HG03460 (cell line): ENCODE results near the gene RNGTT.

Experiments
- ATAC-seq: cut with Tn5 transposase; IDR thresholded peaks from one replicate; pipeline ENCODE4 v1.9.1; 2021; ENCODE audit not compliant: unreplicated experiment

RNGTT gene

DNA sequence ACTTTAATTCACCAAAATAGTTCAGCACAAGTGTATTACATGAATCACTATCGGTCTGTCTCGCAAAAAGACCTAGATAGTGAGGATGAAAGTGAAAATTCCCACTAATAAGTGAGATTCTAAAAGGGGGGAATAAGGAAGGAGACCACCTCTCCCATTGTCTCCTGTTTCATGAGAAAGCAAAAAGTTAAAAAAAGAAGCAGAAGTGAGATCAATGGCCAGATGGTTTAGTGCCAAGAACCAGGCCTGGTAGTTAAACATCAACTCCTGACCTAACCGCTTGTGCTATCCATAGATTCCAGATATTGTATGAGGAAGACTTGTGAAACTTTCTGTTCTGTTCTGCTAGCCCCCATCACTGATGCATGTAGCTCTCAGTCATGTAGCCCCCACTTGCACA lies 293.0 kb downstream of the RNGTT start:
- no peak for ATAC-seq

DNA sequence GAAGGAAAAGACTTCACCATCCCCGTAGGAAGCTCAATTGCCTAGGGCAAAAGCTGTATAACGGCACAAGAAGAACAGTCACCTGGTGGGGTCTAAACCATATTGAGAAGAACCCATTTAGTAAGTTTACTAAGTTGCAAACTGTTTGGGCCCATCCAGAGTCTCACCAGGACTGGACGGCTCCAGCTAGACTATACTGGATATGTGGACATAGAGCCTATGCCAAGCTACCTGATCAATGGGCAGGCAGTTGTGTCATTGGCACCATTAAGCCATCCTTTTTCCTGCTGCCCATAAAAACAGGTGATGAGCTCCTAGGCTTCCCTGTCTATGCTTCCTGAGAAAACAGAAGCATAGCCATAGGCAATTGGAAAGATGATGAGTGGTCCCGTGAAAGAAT lies 293.9 kb downstream of the RNGTT start:
- no peak for ATAC-seq

DNA sequence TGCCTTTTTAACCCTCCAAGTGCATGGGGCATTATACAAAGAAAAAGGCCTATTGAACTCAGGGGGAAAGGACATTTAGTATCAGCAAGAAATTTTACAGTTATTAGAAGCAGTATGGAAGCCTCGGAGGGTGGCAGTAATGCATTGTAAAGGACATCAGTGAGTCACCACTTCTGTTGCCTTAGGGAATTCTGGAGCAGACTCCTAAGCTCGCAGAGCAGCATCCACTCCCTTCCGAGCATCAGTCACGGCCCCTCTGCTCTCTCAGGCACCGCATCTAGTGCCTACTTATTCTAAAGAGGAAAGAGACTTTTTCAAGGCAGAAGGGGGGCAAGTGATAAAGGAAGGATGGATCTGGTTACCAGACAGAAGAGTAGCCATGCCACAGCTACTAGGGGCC lies 296.5 kb downstream of the RNGTT start:
- ATAC-seq, result no peak

DNA sequence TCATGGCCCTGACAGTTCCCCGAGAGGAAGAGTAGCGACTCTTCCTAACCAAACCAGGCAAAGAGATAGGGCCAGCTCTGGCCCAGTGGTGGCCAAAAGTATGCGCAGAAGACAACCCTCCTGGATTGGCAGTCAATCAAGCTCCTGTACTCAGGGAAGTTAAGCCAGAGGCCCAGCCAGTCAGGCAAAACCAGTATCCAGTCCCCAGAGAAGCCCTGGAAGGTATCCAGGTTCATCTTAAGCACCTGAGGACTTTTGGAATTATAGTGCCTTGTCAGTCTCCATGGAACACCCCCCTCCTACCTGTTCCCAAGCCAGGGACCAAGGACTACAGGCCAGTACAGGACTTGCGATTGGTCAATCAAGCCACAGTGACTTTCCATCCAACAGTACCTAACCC lies 298.3 kb downstream of the RNGTT start:
- ATAC-seq, result no peak

DNA sequence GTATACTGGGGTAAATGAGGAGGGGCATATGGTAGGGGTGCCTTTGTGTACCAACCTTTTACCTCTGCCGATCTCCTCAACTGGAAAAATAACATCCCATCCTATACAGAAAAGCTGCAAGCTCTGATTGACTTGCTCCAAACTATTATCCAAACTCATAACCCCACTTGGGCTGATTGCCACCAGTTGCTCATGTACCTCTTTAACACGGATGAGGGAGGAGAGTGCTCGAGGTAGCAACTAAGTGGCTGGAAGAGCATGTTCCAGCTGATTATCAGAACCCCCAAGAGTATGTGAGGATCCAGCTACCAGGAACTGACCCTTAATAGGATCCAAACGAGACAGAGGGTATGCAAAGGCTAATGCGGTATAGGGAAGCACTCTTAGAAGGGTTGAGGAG lies 299.6 kb downstream of the RNGTT start:
- ATAC-seq, result no peak

DNA sequence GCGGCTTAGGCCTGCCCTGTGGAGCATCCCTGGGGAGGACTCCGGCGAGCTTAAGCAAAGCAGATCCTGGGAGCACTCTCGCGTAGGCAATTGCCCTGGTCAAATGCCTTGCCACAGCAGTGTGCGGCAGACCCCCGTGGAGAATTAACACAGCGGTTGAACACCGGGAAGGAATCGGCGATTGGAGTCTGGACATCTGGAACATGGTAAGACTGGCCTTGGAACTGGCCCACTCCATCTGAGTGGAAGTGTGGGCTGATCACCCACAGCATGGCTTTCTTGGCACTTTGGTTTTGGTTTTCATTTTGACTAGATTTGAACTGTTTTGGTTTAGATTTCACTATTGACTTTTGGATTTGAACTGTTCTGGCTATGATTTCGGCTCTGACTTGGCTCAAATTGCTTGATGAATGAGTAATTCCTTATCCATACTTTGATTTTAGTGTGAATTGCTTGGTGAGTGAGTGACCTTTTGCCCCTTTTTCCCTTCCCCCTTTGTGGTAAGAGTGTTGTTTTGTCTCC lies 300.7 kb downstream of the RNGTT start:
- ATAC-seq, result no peak

DNA sequence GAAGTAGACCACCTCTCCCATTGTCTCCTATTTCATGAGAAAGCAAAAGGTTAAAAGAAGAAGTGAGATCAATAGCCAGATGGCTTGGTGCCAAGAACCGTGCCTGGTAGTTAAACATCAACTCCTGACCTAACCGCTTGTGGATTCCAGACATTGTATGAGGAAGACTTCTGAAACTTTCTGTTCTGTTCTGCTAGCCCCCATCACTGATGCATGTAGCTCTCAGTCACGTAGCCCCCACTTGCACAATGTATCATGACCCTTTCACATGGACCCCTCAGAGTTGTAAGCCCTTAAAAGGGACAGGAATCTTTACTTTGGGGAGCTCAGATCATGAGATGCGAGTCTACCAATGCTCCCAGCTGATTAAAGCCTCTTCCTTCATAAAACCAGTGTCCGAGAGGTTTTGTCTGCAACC lies 301.2 kb downstream of the RNGTT start:
- peak; percentile 76 for ATAC-seq

DNA sequence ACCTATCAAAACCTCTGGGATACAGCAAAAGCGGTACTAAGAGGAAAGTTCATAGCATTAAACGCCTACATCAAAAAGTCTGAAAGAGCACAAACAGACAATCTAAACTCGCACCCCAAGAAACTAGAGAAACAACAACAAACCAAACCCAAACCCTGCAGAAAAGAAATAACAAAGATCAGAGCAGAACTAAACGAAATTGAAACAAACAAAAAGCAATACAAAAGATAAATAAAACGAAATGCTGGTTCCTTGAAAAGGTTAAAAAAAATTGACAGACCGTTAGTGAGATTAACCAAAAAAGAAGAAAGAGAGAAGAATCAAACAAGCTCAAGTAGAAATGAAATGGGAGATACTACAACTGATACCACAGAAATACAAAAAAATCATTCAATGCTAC lies 302.3 kb downstream of the RNGTT start:
- ATAC-seq, result no peak

DNA sequence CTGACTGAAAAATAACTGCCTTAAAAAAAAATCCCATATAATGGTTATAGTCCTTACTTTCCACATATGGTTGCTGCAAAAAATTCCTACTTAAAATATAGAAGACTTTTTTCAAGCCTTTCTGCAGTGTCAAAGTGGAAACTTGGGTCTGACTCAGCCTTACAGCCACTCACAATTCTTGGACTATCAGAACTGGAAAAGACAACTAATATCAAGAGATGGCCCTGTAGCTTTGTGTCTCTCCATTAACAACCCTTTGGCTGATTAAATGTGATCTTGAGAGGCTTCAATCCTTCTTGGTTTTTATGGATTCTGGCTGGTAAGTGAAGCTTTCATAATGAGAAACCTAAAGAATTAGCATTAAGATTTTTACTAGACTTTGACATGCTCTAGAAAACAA lies 307.8 kb downstream of the RNGTT start:
- no peak for ATAC-seq

DNA sequence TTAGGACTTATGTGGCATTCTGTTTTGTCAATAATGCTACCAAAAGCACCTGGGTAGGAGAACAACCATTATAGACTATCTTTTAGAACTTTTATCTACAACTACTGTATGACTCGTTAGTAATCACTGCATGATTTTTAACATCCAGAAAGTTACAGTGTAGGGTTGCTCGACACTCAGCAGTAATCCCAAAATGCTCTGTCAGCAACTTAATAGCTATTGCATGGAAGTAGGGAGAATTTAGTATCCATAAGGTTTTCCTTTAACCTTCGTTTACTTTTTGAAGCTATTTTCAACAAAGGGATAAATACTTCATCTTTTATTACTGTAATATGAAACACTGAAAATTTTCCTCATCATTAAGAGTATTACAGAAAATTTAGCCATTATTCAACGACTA lies 309.5 kb downstream of the RNGTT start:
- no peak for ATAC-seq

DNA sequence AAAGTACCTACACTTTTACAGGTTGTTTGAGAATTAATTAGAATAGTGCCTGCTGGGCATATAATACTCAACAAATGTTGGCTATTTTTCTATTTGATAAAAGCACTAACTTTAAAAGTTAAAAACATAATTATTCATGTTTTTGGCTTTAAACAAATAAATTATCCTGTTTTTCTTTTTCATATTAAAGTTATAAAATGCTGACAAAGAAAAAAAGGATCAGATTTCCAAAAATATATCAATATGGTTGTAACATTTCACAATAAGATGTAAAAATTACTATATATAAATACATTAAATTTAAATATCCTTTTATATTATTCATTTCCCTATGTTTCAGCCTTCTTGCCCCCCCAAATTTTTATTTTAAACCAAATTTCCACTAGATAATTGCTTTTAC lies 312.0 kb downstream of the RNGTT start:
- no peak for ATAC-seq

DNA sequence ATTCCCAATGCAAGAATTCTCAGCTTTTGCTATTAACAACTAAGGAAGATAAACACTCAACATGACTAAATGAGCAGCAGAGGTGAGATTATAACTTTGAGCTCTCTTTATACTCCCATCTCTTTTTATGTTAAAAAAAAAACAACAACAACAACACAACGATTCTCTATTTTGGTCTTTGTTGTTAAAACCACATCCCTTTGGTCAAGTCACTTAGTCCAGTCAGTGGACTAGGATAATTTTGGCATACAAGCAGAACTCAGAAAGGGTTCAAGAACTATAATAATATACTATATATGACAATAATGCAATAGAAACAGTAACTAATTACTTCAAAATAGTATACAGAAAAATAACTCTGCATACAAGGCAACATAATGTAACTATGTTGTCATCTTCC lies 312.4 kb downstream of the RNGTT start:
- ATAC-seq, result no peak

DNA sequence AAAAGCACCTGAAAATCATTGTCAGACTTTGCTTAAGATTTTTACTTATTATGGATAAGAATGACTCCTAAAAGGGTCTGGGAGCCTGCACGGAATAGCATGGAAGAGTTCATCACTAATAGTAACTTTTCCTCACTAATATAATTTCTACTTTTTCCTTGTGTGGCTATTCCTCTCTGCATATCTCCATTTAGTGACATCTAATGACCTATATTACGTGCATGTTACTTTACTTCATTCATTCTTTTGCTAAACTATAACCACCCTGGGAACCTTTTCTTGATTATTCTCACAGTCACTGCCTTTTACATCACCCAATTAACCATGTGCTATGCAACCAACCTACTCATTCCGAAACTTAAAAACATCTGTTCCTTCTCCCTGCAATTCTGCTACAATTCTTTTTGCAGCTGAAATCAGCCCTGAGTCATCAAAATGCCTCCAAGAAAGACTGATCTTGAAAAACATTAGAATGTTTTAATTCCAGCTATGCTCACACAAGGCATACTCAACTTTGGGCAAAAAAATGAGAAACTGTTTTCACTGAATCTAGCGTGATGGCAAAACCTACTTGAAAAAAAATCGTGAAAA lies 313.3 kb downstream of the RNGTT start:
- peak; percentile 98 for ATAC-seq

DNA sequence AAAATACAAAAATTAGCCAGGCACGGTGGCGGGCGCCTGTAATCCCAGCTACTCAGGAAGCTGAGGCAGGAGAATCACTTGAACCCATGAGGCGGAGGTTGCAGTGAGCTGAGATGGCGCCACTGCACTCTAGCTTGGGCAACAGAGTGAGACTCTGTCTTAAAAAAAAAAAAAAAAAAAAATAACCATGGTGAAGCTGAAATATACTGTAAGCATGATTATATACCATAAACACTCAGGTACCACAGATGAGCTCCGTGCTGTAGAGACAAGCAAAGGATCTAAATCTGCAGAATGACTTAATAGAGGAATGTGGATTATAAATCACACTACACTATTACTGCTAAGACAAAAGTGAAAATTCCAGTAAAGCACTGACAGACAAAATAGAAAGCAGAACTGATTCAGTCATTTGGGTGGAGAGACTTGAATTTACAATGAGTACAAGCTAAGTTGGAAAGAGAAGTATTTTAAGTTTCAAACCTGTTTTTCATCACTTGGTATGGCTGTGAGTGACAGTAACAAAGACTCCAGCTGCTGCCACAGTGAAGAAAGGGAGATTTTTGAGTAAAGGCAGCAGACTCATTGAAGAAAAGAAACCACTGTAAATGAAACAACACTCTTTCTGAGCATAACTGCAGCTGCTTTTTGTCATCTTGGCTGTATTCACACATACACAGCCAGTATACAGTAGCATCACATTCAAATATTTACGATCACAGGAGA lies 322.1 kb downstream of the RNGTT start:
- ATAC-seq, result peak; percentile 96

DNA sequence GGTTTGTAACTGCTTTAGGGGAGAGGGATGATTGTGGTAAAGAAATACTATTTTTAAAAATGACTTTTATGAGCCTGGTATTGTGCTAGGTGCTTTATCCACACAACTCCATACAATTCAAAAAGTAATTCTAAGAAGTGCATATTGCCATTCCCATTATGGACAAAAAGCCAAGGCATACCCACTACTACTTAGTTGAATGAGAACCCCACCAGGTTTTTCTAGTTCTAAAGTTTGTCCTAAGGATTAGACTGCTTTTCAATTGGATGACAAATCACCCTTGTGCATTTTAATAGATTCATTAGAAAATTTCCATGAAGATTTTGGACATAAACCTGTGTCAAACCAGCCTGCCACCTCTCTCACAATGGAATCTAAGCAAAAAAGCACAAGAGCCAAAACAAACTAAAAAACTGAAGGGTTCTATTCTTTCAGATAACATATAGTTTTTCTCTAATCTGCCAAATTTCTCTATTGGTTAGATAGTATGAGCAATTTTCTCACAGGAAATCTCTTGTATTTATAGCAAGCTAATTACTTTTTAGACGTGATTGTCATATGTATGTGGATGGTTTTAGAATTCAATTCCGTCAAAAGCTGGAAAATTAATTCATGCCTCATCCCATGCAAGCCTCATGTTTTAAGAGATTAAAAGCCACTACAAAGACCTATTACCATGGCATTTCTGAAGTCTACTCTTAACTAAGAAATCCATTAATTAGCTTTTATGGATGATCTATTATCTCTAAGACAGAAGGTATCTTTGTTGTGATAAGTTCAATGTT lies 325.5 kb downstream of the RNGTT start:
- no peak for ATAC-seq

DNA sequence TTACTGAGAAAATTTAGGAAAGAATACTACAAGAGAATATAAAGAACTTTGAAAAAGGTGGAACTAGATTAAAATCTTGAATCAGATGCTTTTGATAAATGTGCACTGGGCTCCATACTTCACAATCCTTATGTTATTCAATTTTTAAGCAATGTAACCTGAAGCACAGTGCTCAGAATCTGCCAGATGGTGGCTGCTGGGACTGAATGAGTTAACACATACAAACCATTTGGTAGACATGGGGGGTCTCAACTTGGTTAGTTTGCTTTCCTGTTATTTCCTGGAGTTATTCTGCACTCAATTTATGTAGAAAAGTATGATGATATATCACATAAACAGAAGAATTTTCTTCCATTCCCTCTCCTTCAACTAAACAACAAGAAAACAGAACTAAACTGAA lies 326.5 kb downstream of the RNGTT start:
- ATAC-seq, result no peak

DNA sequence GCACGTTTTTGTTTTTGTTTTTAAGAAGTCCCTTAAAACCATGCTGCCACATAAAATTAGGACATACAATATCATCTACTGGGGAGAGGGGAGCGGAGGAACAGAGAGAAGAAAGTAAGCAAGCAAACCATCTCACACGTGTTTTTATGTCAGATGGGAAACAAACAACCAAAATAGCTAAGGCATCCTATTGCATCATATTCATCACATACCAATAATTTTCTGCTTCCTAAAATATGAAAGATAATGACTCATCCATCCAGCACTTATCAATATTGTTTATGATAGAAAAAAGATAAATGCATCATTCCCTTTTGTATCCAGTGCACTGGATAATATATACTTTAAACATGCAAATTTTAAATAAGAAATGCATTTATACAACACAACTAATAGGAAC lies 329.6 kb downstream of the RNGTT start:
- no peak for ATAC-seq

DNA sequence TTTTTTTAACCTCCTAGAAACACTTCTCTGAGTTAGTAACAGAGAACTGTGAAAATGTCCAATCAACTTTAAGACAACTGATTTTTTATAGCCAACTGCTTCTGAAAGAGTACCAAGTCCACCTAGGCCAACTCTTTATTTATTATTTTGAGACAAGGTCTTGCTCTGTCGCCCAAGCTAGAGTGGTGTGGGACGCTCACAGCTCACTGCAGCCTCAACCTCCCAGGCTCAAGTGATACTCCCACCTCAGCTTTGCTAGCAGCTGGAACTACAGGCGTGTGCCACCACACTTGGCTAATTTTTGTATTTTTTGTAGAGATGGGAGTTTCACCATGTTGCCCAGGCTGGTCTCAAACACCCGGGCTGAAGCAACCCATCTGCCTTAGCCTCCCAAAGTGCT lies 331.6 kb downstream of the RNGTT start:
- no peak for ATAC-seq

DNA sequence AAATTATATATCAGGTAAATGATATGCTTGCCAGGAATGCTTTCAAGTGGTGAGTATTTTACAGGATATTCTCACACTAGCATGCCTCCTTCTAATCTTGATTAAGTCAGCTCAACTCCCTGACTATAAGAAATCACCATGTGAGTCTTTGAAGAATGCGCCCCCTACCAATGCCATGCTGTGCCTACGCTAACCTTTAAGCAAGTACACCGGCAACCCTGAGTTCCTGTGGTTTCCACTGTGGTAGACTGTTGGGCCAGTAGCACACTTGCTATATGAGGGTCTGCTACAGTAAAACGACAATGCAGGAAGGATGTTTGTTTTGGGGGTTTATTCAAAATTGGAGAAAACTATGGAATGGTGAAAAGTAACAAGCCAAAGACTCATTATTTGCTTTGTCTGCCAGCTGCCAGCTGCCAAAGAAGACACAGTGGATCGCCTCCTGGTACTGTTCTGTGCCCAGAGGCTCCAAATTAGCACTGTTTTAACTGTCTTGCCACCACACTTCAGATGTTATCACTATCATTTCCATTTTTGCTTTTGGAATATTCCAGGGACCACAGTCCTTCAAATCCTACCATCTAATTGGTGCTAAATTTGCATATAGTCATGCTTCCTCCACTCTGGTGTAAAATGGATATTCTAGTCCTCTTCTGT lies 333.5 kb downstream of the RNGTT start:
- ATAC-seq, result no peak

DNA sequence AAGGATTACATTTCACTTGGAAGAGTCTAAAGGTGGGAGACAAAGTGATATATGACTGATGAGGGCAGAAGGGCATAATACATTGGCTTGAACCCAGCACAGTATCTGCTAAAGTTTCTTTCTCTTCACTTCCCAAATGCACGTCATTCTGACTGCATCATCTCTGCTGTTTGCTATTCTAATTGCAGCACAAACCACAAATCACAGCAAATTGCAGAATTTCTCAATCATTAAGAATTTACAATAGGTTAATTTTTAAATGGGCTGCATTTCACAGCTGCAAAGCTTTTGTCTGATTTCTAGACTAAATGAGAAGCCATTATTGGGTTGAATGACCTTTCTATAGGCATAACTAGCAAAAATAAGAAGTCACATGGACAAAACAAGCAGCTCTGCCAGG lies 337.0 kb downstream of the RNGTT start:
- no peak for ATAC-seq

DNA sequence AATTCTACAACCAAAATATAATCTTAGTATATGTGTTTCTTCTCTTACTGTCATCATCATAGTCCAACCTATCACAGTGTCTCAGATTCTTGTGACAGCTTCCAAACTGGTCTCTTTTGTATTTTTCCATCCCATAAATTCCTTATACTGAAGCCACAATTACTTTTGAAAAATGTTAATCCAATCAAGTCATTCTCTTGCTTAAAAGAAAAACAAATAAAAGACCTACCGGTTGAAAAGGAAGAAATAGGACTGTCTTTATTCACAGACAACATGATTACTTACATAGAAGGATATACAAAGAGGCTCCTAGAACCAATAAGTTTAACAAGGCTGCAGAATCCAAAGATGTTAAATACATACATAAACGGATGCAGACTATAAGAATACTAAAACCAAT lies 339.9 kb downstream of the RNGTT start:
- ATAC-seq, result no peak

DNA sequence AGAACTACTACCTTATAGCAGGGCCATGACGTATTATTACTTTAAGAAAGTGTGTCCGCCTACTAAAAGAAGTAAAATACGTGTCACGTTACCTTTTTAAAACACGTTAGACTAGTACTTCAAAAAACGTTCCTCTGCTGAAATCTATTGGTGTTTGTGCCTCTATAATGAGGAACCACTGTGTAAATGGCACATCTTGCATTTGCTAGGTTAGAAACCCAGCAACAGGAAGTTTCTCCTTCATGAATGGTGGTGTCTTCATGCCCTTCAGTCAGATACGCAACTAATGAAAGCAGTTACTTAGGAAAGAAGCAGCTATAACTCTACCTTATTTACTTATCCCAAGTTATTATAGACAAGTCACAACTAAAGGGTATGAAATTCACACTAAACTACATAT lies 343.5 kb downstream of the RNGTT start:
- no peak for ATAC-seq
